Mesendoderm (in vitro differentiated cells): ENCODE measurements around the gene DERA.
"Not testable (repeated sequence)": the region's sequence is repeated elsewhere in the genome, so short reads cannot be mapped to it uniquely, and the experiment has no call there.

ENCODE experiments used
- DNase-seq: peaks from one replicate; pipeline ENCODE4 v3.0.0; 2013
- H2AK5ac ChIP-seq: 2 replicates; pipeline ENCODE4 v1.6.1; 2013; ENCODE audit warnings: low read length, inconsistent platforms
- H2BK120ac ChIP-seq: 2 replicates; pipeline ENCODE4 v1.6.1; 2013; ENCODE audit warnings: low read depth, mild to moderate bottlenecking, low read length, moderate library complexity, mixed read lengths
- H2BK15ac ChIP-seq: replicated peaks from 2 replicates; pipeline ENCODE4 v1.6.1; 2013; ENCODE audit warnings: low read depth, mild to moderate bottlenecking, moderate library complexity
- H2BK5ac ChIP-seq: 2 replicates; pipeline ENCODE4 v1.6.1; 2013; ENCODE audit warnings: low read length, inconsistent platforms
- H3K18ac ChIP-seq: 2 replicates; pipeline ENCODE4 v1.6.1; 2013; ENCODE audit warnings: mild to moderate bottlenecking, low read length, mixed read lengths
- H3K23ac ChIP-seq: one replicate; pipeline ENCODE4 v1.6.1; 2013; ENCODE audit warnings: low read length
- H3K27ac ChIP-seq: 2 replicates; pipeline ENCODE4 v1.5.1; 2013; ENCODE audit warnings: low read depth, mild to moderate bottlenecking, inconsistent platforms, low read length, moderate library complexity
- H3K27me3 ChIP-seq: 2 replicates; pipeline ENCODE4 v1.6.1; 2013; ENCODE audit warnings: low read length, control low read depth, mild to moderate bottlenecking, inconsistent platforms; ENCODE audit not compliant: insufficient read depth, poor library complexity
- H3K36me3 ChIP-seq: 2 replicates; pipeline ENCODE4 v1.6.1; 2013; ENCODE audit warnings: low read length, inconsistent platforms; ENCODE audit not compliant: control insufficient read depth, insufficient read depth
- H3K4ac ChIP-seq: one replicate; pipeline ENCODE4 v1.6.1; 2013; ENCODE audit warnings: low read depth, mild to moderate bottlenecking, low read length, moderate library complexity
- H3K4me1 ChIP-seq: 2 replicates; pipeline ENCODE4 v1.6.1; 2013; ENCODE audit warnings: low read depth, low read length, inconsistent platforms; ENCODE audit not compliant: control insufficient read depth
- H3K4me2 ChIP-seq: 2 replicates; pipeline ENCODE4 v1.6.1; 2013; ENCODE audit warnings: low read length
- H3K4me3 ChIP-seq: 2 replicates; pipeline ENCODE4 v1.5.1; 2013; ENCODE audit warnings: mild to moderate bottlenecking, low read length
- H3K56ac ChIP-seq: one replicate; pipeline ENCODE4 v1.6.1; 2013; ENCODE audit warnings: low read length
- H3K79me1 ChIP-seq: 2 replicates; pipeline ENCODE4 v1.6.1; 2013; ENCODE audit warnings: low read length, inconsistent platforms
- H3K79me2 ChIP-seq: 2 replicates; pipeline ENCODE4 v1.6.1; 2013; ENCODE audit warnings: mild to moderate bottlenecking, low read length; ENCODE audit not compliant: control insufficient read depth, insufficient read depth
- H3K9ac ChIP-seq: 2 replicates; pipeline ENCODE4 v1.6.1; 2013; ENCODE audit warnings: low read length, inconsistent platforms
- H4K5ac ChIP-seq: one replicate; pipeline ENCODE4 v1.6.1; 2013; ENCODE audit warnings: low read length
- H4K8ac ChIP-seq: one replicate; pipeline ENCODE4 v1.6.1; 2013; ENCODE audit warnings: low read depth, mild to moderate bottlenecking, control low read depth, low read length, moderate library complexity
- WGBS: extraction: QIAGEN DNeasy Blood & Tissue Kit; methylation state at CpG from one replicate; pipeline ENCODE4 v1.1.7; 2013; ENCODE audit warnings: low lambda C conversion rate, missing lambda C conversion rate; ENCODE audit not compliant: insufficient coverage; ENCODE audit errors: extremely low coverage; 5-methylcytosine and 5-hydroxymethylcytosine counted together

DERA gene

DNA sequence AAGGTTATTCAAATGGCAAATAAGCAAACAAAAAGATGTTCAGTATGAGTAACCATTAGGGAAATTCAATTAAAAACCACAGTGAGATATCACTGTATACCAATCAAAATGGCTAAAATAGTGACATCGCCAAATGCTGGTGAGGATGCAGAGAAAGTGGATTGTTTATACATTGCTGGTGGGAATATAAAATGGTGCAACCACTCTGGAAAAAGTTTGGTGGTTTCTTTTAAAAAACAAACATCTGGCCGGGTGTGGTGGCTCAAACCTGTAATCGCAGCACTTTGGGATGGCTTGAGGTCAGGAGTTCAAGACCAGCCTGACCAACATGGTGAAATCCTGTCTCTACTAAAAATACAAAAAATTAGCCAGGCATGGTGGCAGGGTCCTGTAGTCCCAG, 42.9 kb upstream of the DERA start:
- no peak overlapping the region for H3K9ac ChIP-seq
- H3K18ac ChIP-seq: no peak overlapping the region
- no peak overlapping the region for H3K4me2 ChIP-seq
- no peak for DNase-seq
- no peaks in the 10 kb centered on the region for H3K79me2 ChIP-seq
- H2AK5ac ChIP-seq: no peak overlapping the region
- H3K56ac ChIP-seq: no peak overlapping the region
- H2BK15ac ChIP-seq: no peak overlapping the region
- H3K23ac ChIP-seq: no peak overlapping the region
- no CpG with 5 or more reads among the region's 3 CpGs for WGBS
- no peak overlapping the region for H3K4ac ChIP-seq
- H4K5ac ChIP-seq: no peak overlapping the region
- no peaks in the 10 kb centered on the region for H3K36me3 ChIP-seq
- no peaks in the 10 kb centered on the region for H3K79me1 ChIP-seq
- no peak overlapping the region for H4K8ac ChIP-seq
- H3K27ac ChIP-seq: no peak overlapping the region
- no peaks in the 10 kb centered on the region for H3K27me3 ChIP-seq
- H2BK120ac ChIP-seq: no peak overlapping the region
- H3K4me1 ChIP-seq: no peaks in the 10 kb centered on the region
- no peak overlapping the region for H3K4me3 ChIP-seq
- no peak overlapping the region for H2BK5ac ChIP-seq

DNA sequence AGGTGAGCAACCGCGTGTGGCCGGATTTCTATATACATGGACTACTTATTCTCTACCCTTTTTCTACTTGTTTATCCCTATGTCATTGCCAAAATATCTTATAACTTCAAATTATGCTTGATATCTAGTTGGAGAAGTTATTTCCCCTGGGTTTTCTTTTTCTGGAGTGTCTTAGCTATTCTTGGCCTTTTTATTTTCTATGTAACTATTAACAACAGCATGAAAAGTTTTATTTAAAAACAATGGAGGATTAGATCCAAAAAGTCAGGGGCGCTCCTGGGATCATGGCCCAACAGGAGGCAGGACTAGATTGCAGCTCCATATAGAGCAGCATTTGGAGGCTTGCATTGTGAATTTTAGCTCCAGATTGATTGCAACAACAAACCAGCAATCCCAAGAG, 37.6 kb upstream of the DERA start:
- no peaks in the 10 kb centered on the region for H3K36me3 ChIP-seq
- H4K5ac ChIP-seq: no peak overlapping the region
- no peak overlapping the region for H3K4me3 ChIP-seq

GRCh38 chr12:15874556-15875145, 36.5 kb upstream of the DERA start:
- H3K9ac ChIP-seq, H3K27ac ChIP-seq, H2BK15ac ChIP-seq, H4K5ac ChIP-seq, H2BK5ac ChIP-seq, H3K79me1 ChIP-seq, H3K79me2 ChIP-seq, DNase-seq, H3K4me2 ChIP-seq, H2BK120ac ChIP-seq, H3K23ac ChIP-seq, H3K18ac ChIP-seq, H3K4me1 ChIP-seq, H3K4me3 ChIP-seq, H3K27me3 ChIP-seq, H3K4ac ChIP-seq, H2AK5ac ChIP-seq, H3K36me3 ChIP-seq, H4K8ac ChIP-seq, H3K56ac ChIP-seq: not testable (repeated sequence)
- no CpG with 5 or more reads among the region's 20 CpGs for WGBS

More for the DNA sequence above, 37.6 kb upstream of the DERA start:
- no peaks in the 10 kb centered on the region for H3K4me1 ChIP-seq
- no peak overlapping the region for H3K56ac ChIP-seq
- H3K79me2 ChIP-seq: no peaks in the 10 kb centered on the region
- no peaks in the 10 kb centered on the region for H3K27me3 ChIP-seq
- no peak for DNase-seq
- H2BK120ac ChIP-seq: no peak overlapping the region
- no peak overlapping the region for H3K9ac ChIP-seq
- no peak overlapping the region for H3K4ac ChIP-seq
- no peaks in the 10 kb centered on the region for H3K79me1 ChIP-seq
- no peak overlapping the region for H3K27ac ChIP-seq
- no peak overlapping the region for H2BK15ac ChIP-seq
- no peak overlapping the region for H3K4me2 ChIP-seq
- H3K23ac ChIP-seq: no peak overlapping the region
- no peak overlapping the region for H2AK5ac ChIP-seq
- H4K8ac ChIP-seq: no peak overlapping the region
- H3K18ac ChIP-seq: no peak overlapping the region
- no peak overlapping the region for H2BK5ac ChIP-seq
- no CpG with 5 or more reads among the region's 4 CpGs for WGBS

GRCh38 chr12:15875863-15876262, 35.3 kb upstream of the DERA start:
- no CpG with 5 or more reads among the region's 1 CpG for whole genome bisulfite sequencing
- no peak overlapping the region for H3K9ac ChIP-seq

GRCh38 chr12:15879413-15879812, 31.7 kb upstream of the DERA start:
- peaks cover 2% of the 10 kb centered on the region for H3K79me1 ChIP-seq
- H3K4me2 ChIP-seq: no peak overlapping the region
- no peaks in the 10 kb centered on the region for H3K4me1 ChIP-seq
- no peaks in the 10 kb centered on the region for H3K36me3 ChIP-seq
- no peak overlapping the region for H3K56ac ChIP-seq
- no peak overlapping the region for H2BK5ac ChIP-seq
- no CpG with 5 or more reads among the region's 3 CpGs for WGBS
- no peak overlapping the region for H4K8ac ChIP-seq
- no peaks in the 10 kb centered on the region for H3K27me3 ChIP-seq
- no peak overlapping the region for H3K18ac ChIP-seq
- no peak overlapping the region for H2AK5ac ChIP-seq
- H3K23ac ChIP-seq: no peak overlapping the region
- H2BK15ac ChIP-seq: no peak overlapping the region
- H3K4me3 ChIP-seq: no peak overlapping the region
- H3K79me2 ChIP-seq: peaks cover 18% of the 10 kb centered on the region
- no peak overlapping the region for H3K27ac ChIP-seq
- H2BK120ac ChIP-seq: no peak overlapping the region
- no peak overlapping the region for H3K9ac ChIP-seq
- no peak for DNase-seq
- no peak overlapping the region for H4K5ac ChIP-seq
- H3K4ac ChIP-seq: peak overlapping the region; percentile 6

More at GRCh38 chr12:15875863-15876262, 35.3 kb upstream of the DERA start:
- H2BK120ac ChIP-seq: no peak overlapping the region
- no peak overlapping the region for H3K56ac ChIP-seq
- no peak overlapping the region for H4K5ac ChIP-seq
- H3K4me1 ChIP-seq: no peaks in the 10 kb centered on the region
- H3K23ac ChIP-seq: no peak overlapping the region
- H2BK15ac ChIP-seq: no peak overlapping the region
- no peak overlapping the region for H2BK5ac ChIP-seq
- H3K4ac ChIP-seq: no peak overlapping the region
- no peaks in the 10 kb centered on the region for H3K79me1 ChIP-seq
- DNase-seq: no peak
- no peaks in the 10 kb centered on the region for H3K27me3 ChIP-seq
- H2AK5ac ChIP-seq: no peak overlapping the region
- no peak overlapping the region for H3K4me3 ChIP-seq
- H3K27ac ChIP-seq: no peak overlapping the region
- no peak overlapping the region for H3K18ac ChIP-seq
- H4K8ac ChIP-seq: no peak overlapping the region
- H3K79me2 ChIP-seq: no peaks in the 10 kb centered on the region
- H3K36me3 ChIP-seq: no peaks in the 10 kb centered on the region
- no peak overlapping the region for H3K4me2 ChIP-seq

- Histone ChIP-seq H2AK5ac (no peak overlapping the region), H3K27me3 (no peaks in the 10 kb centered on the region), H3K79me2 (peaks cover 30% of the 10 kb centered on the region), H3K9ac (no peak overlapping the region), H2BK15ac (no peak overlapping the region), H3K4ac (no peak overlapping the region), H3K36me3 (no peaks in the 10 kb centered on the region), H3K56ac (no peak overlapping the region), H4K8ac (no peak overlapping the region), H2BK120ac (no peak overlapping the region), H4K5ac (no peak overlapping the region), H3K4me3 (no peak overlapping the region), H3K23ac (no peak overlapping the region), H3K4me1 (no peaks in the 10 kb centered on the region), H3K27ac (no peak overlapping the region), H3K18ac (no peak overlapping the region), H3K79me1 (peaks cover 2% of the 10 kb centered on the region), H2BK5ac (no peak overlapping the region), H3K4me2 (no peak overlapping the region)
- WGBS: no CpG with 5 or more reads among the region's 3 CpGs
- DNase-seq: no peak
Measured at GRCh38 chr12:15880721-15881120, 30.4 kb upstream of the DERA start.
